GM21619 (cell line): ENCODE results near the gene RABL2A.
"Not testable (repeated sequence)": the region's sequence is repeated elsewhere in the genome, so short reads cannot be mapped to it uniquely, and the experiment has no call there.

Experiments used
- ATAC-seq: cut with Tn5 transposase; IDR thresholded peaks from one replicate; pipeline ENCODE4 v1.9.1; 2021; ENCODE audit not compliant: unreplicated experiment

RABL2A gene

DNA sequence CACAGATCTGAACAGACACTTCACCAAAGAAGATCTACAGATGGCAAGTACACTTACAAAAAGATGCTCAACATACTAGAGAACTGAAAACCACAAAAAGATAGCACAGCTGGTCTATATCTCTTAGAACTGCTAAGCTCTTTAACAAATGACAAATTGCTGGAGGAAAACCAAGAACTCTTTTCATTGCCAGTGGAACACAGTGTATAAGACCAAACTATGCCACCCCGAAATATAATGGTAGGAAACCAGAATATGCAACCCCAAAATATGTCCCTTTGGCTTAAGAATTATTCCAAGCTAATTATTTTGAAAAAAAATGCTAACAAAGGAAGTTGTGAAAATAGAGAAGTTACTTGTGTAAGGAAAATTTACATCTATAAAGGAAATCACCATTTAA, 21.0 kb upstream of the RABL2A start:
- ATAC-seq, result not testable (repeated sequence)

DNA sequence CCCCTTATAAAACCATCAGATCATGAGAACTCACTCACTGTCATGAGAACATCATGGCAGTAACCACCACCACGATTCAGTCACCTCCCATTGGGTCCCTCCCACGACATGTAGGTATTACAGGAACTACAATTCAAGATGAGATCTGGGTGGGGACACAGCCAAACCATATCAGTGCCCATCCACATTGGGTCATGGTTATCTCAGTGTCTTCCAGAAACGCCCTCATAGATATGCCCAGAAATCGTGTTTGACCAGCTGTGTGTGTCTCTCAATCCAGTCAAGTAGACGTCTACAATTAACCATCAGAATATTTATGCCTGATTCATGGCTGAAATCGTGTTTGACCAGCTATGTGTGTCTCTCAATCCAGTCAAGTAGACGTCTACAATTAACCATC, 17.2 kb upstream of the RABL2A start:
- ATAC-seq, result not testable (repeated sequence)

DNA sequence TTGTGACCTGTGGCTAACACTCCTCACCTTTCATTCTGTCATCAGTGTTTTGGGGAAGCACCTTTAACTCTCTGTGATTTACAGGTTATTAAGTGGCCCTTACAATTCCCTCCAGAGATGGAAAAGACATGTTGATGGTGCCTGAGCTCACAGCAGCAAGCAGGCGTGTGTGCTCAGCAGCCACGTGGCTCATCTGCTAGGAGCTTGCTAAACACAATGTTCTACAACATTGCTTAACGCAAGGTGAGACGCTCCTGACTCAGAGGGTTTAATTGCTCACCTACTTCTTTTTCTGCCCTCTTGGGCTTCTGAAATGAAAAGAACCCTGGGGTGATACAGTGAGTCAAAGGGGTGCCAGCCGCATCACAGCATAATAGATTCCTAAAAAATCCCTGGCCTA, 6.1 kb upstream of the RABL2A start:
- ATAC-seq, result not testable (repeated sequence)

DNA sequence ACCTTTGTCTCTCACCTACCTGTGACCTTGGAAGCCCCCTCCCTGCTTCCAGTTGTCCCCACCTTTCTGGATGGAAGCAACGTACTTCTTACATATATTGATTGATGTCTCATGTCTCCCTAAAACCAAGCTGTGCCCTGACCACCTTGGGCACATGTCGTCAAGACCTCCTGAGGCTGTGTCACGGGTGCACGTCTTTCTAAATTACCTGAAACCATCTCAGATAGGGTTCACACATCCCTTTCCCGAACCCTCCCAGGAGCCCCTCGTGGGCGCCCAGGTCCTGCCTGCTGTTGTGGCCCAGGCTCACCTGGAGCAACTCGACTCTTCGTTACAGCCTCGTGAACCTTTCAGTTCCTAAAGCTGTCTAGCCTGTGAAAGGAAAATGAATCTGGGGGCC, 1.2 kb upstream of the RABL2A start:
- not testable (repeated sequence) for ATAC-seq

DNA sequence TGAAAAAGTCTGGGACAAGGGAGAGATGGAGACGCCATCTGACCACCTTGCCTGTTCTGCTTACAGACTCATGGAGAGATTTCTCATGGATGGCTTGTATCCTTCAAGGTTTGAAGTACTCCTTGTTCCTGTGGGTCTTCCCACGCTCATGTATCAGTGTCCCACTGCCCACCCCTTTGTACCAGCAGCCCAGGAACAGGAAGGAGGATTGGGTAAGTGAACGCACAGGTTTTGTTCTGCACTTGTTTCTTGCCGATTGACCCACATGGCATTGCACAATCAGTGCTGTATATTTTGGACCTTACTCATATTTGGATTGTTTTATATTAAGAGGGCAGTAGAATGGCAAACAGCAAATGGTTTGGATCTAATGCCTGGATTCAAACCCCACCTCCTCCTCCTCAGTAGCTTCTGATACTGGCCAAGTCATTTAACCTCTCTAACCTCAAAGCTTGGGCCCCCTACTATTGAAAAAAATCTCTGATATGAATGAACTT, 5.8 kb downstream of the RABL2A start:
- not testable (repeated sequence) for ATAC-seq

DNA sequence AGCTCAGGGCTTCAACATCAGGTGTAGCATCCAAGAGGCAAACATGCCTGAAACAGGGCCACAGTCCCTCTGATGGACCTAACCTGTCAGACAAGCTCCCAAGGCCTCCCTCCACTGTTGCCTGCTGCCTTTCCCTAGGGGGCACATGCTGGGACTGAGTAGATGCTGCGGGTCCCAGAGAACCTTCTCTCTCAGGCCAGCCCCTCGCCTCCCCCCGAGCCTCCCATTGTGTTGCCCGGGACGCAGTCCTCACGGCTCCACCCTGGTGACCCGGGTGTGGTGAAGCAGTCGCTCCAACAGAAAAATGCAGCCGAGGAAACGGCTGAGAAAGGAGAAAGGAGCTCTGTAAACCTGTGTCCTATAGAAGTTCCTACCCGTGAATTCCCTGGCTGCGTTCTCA, 8.3 kb downstream of the RABL2A start:
- not testable (repeated sequence) for ATAC-seq

DNA sequence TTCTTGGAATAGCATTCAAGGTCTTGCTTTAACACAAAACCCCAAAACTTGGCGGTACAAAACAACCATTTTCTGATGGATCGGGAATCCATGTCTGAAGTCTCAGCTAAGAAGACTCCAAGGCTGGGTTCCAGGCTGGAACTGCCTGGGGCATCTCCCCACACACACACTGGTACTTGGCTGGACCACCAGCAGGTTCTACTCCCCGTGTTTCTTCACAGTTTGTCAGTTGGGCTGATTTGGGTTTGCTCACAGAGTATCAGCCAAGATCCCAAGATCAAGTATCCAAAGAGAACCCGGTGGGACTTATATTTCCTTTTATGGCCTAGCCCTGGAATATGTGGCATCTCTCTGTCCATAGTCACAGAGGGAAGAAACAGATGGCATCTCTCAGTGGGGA, 9.2 kb downstream of the RABL2A start:
- not testable (repeated sequence) for ATAC-seq

DNA sequence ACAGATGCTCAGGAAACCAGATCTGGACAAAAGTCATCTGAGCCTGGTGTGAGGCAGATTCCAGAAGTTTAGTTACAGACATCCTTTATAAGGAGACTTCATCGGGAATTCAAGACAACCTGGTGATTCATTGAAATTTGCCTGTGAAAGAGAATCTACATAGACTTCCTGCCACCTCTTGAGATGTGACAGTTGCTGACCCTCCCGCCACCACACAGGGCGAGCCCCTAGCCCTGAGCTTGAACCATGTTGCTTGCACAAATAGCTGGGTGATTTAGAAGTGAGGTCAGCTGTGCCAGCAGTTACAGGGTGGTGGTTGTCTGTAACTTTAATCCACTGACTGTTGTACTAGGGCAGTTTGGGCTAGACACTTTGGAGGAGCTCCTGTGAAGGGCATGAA, 11.0 kb downstream of the RABL2A start:
- ATAC-seq, result not testable (repeated sequence)

DNA sequence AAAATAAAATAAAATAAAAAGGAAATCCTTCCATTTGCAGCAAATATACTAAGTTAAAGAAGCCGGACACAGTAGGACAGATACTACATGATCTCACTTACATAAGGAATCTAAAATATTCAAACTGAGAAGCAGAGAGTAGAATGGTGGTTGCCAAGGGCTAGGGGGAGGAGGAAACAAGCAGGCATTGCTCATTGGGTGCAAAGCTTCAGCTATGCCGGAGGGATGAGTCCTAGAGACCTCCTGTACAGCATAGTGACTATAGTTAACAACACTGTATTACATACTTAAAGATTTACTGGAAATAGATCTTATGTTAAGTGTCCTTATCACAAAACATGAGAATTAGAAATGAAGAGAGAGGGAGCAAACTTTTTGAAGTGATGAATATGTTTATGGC, 19.2 kb downstream of the RABL2A start:
- ATAC-seq, result not testable (repeated sequence)

DNA sequence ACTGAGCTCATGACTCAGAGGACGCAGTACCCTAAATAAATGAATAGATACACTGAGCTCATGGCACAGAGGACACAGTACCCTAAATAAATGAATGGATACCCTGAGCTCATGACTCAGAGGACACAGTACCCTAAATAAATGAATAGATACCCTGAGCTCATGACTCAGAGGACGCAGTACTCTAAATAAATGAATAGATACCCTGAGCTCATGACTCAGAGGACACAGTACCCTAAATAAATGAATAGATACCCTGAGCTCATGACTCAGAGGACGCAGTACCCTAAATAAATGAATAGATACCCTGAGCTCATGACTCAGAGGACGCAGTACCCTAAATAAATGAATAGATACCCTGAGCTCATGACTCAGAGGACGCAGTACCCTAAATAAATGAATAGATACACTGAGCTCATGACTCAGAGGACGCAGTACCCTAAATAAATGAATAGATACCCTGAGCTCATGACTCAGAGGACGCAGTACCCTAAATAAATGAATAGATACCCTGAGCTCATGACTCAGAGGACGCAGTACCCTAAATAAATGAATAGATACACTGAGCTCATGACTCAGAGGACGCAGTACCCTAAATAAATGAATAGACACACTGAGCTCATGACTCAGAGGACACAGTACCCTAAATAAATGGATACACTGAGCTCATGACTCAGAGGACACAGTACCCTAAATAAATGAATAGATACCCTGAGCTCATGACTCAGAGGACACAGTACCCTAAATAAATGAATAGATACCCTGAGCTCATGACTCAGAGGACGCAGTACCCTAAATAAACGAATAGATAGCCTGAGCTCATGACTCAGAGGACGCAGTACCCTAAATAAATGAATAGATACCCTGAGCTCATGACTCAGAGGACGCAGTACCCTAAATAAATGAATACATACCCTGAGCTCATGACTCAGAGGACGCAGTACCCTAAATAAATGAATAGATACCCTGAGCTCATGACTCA, 24.1 kb downstream of the RABL2A start:
- ATAC-seq, result not testable (repeated sequence)

DNA sequence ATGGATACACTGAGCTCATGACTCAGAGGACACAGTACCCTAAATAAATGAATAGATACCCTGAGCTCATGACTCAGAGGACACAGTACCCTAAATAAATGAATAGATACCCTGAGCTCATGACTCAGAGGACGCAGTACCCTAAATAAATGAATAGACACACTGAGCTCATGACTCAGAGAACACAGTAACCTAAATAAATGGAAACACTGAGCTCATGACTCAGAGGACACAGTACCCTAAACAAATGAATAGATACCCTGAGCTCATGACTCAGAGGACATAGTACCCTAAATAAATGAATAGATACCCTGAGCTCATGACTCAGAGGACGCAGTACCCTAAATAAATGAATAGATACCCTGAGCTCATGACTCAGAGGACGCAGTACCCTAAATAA, 25.5 kb downstream of the RABL2A start:
- not testable (repeated sequence) for ATAC-seq

DNA sequence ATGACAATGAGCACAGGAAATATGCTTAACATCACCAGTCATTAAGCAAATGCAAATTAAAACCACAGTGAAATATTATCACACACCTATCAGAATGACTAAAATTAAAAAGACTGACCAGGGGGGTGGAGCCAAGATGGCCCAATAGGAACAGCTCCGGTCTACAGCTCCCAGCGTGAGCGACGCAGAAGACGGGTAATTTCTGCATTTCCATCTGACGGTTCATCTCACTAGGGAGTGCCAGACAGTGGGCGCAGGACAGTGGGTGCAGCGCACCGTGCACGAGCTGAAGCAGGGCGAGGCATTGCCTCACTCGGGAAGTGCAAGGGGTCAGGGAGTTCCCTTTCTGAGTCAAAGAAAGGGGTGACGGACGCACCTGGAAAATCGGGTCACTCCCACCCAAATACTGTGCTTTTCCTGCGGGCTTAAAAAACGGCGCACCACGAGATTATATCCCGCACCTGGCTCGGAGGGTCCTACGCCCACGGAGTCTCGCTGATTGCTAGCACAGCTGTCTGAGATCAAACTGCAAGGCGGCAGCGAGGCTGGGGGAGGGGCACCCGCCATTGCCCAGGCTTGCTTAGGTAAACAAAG, 29.1 kb downstream of the RABL2A start:
- ATAC-seq, result not testable (repeated sequence)

DNA sequence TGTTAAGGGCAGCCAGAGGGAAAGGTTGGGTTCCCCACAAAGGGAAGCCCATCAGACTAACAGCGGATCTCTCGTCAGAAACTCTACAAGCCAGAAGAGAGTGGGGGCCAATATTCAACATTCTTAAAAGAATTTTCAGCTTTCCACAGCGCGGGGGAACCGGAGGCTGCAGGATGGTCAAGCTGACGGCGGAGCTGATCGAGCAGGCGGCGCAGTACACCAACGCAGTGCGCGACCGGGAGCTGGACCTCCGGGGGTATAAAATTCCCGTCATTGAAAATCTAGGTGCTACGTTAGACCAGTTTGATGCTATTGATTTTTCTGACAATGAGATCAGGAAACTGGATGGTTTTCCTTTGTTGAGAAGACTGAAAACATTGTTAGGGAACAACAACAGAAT, 30.7 kb downstream of the RABL2A start:
- ATAC-seq, result not testable (repeated sequence)

DNA sequence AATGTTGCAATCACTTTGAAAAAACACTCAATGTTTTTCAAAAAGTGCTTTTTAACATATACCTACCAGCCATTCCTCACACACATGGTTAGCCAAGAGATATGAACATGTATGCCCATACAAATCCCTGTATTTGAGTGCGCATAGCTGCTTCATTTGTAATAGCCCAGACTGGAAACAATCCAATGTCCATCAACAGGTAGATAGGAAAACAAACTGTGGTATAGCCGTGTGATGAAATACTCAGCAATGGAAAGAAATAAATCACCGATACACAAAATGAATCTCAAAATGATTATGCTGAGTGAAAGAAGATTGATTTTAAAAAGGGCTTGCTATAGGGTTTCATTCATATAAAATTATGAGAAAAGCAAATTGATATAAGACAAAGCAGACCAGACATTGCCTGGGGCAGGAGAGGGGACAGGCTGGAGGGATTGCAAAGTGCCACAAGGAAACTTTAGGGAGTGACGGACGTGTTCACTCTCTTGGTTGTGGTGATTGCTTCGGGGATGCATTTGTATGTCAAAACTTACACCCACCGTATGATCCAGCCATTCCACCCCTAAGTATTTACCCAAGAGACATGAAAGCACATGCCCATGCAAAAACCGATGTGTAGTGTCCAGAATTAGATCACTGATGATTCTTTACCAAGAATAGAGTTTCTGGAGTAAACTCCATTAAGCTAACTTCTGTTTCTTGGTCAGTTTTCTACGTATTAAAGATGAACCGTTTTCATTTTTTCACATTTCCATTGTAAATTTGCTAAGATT, 36.4 kb downstream of the RABL2A start:
- ATAC-seq, result not testable (repeated sequence)

DNA sequence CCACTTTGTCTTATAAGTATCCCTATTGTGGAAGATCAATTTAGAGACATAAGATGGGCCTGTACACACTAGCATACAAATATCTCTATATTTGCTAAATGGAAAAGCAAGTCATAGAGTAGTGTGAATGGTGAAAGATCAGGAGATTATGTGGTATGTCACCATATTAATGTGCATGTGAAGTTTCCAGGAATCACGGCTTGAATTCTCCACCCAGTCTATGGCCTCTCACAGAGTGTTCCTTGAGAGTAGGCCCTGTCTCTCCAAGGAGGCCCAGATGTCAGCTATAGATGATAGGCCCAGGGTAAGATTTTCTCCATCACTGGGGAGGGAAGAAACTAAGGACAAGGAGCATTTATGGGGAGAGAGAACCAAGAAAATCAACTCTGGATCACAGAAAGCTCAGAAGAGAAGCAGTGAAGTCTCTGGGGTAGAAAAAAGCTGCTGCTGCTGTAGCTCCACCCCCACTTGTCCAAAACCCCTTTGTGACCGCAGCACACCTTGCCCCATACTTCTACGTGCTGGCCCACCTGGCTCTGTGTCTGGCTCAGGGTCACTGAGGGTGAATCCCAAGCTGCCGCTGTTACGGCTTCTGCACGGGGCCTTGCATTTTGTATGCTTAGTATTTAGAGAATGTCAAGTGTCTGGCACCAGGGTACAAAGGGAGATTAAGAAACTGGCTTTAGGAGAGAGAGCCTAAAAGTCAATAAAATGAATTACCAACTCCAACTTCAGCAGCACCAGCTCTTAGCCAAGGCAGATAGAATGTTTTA, 37.9 kb downstream of the RABL2A start:
- ATAC-seq, result not testable (repeated sequence)

DNA sequence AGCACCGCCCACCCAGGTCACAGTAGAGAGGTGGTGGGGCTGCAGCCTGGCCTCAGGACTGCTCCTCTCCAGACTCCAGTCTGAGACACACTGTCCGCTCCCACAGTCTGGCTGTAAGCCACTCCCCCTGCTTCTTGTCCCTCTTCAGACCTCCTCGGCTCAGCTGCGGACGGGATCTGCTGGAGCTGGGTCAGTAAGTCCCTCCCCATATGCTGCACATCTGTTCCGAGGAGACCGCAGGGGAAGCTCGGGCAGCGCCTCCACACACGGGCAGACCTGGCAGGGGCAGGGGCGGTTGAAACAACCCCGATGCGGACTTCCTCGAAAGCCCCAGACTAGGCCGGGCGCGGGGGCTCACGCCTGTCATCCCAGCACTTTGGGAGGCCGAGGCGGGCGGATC, 41.9 kb downstream of the RABL2A start:
- not testable (repeated sequence) for ATAC-seq

DNA sequence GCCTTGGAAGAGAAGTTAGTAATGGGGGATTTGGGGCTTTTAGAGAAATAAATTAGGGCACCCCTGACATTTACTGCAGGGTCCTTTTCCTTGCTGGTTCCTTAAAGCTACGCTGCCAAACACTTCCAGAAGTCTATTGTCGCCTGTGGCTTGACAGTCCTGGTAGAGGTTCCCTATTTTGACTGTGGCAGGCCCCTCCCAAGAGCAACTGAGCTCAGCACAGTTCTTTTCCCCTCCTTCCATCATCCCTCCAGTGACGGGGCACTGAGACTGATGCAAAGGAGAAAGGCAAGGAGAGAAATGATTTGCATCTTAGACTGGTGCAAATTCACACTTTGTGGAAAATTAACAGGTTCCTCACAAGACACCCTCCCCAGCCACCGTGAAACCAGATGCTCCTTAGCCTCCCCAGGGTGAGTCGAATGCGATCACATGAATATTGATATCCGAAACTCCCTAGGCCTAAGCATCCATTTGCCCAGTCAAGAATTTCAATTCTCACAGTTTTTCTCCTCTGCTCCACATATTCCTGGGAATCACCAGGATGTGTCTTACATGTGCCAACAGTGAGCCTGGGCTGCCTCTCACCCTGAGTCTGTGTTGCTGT, 45.4 kb downstream of the RABL2A start:
- ATAC-seq, result no peak

DNA sequence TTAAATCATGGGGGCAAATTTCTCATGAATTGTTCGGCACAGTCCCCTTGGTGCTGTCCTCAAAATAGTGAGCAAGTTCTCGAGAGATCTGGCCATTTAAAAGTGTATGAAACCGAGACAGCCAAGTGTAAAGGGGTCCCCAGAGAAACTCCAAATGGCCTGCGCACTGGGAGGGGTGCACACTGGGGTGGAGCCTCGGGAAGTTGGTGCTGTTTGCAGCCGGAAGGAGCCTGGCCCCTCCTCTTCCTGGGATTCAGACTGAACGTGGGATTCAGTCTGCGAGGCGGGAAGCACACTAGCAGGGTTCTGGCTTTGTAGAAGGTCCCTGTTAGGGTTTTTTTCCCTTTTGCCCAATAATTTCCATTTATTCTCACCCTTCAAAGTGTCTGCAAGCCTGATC, 48.8 kb downstream of the RABL2A start:
- ATAC-seq, result no peak

DNA sequence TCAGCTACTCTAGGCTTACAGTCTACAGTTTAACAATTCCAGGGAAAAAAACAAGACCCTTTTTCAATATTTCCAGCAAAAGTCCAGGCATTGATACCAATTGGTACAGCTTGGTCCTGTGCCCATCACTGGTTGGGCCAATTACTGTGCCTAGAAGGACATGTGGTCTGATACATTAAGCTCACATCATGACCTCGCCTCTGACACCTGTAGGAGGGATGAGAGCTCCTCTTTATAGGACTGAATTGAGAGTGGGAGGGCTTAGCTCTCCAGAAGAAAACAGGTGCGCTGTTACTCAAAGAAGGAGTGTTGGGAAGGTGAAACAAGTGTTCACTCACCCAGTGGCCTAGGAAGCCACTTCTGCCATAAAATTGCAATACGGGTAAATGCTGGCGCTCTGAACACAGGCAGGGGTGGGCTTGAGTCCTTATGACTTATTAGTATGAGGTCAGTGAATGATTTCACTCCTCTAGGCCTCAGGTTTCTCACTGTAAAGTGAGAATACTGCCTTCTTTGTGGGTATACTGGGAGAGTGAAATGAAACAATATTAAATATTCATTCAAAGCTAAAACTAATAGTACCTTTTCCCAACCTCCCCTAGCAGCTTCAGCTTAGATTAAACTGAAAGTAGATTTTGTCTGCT, 49.7 kb downstream of the RABL2A start:
- no peak for ATAC-seq

DNA sequence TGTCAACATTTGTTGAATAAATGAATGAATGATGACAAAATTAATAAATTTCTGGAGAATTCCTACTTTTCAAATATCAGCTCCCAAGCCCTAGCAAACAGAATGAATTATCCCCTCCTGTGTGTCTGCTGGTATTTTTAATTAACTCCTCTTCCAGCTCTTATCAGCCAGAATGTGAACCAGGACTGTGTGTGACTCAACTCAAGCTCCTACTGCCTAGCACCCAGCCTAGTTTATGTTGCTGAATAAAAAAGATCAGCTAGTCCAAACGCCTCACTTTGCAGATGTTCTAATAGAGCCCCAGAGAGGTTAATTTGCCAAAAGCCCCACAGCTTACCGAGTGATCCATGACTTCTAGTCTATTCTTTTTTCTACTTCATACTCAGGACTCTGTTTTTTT, 50.3 kb downstream of the RABL2A start:
- no peak for ATAC-seq
